MV-4-11 (cell line): ENCODE results near the gene MYLK.
A peak's percentile ranks its signal among the peaks of the same experiment; 100 is the strongest.

ENCODE experiments used
- DNase-seq: peaks from one replicate; lab custom pipeline; 2025; lab: John Stamatoyannopoulos, UW

The MYLK gene

GRCh38 chr3:123791417-123791816 is 92.7 kb downstream of the MYLK start:
- DNase-seq: no peak

DNA sequence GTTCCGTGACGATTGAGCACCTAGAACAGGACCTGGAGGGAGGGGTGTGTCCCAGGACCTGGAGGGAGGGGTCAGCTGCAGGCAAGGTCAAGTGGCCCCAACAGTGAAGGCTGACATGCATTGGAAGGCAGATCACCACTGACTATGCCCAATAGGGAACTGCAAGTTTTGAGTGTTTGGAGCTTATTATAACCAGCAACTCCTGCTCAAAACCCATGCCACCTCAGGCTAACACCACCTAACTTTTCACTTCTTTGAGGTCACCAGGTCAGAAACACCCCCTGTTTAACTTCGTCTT is 93.1 kb downstream of the MYLK start:
- no peak for DNase-seq

GRCh38 chr3:123790254-123791072 is 93.7 kb downstream of the MYLK start:
- DNase-seq: peak; percentile 19

DNA sequence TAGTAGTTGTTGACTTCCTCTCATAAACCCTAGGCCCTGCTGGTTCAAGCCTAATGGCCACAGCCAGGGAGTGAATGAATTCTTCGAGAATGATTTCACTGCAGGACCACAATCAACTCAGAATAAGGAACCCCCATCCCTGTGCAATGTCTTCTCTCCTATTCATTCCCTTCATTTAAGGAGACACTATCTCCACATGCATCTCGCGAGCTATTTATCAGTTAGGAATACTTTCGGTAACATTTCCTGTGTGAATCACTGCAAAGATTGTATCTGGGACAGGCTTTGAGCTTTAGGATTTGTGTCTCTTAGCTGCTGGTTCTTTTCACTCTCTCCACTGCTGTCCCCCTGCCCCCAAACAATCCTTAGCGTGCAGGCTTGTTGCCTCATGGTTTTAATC is 94.4 kb downstream of the MYLK start:
- DNase-seq: no peak

DNA sequence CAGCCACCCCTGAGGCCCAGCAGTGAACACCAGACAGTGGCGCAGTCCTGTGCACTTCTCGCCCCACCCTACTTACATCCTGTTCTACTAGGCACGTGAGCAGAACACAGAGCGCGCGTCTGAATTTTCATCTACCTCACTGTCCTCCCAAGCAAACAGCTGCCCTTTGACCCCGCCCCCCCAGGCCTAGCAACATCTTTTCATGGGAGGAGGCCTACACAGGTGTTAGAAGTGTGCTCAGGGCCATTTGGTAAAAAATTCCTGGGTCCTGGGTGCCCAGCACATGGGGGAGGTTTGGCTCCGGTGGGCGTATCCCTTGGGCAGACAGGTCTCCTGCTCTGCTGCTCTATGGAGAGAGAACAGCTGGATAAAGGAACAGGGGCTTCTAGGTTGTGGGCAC is 95.0 kb downstream of the MYLK start:
- DNase-seq: no peak

DNA sequence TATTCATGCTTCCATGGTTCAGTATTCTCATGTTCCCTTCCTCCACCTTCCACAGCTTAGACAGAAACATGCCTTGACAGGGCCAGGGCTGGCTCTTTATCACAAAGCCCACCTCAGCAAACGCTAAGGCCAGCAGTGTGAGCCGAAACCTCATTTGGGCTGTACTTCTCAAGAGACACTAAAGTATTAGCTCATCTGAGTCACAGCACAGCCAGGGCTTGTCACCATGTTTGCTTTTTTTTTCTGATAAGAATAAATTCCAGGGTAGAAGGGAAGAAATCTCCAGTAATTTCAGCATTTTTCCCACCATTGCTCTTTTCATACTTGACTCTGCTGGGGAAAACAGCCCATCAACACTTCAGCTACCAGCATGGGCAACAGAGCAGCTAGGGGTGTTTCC is 95.4 kb downstream of the MYLK start:
- DNase-seq: no peak

GRCh38 chr3:123787133-123787532 is 97.0 kb downstream of the MYLK start:
- DNase-seq: no peak

DNA sequence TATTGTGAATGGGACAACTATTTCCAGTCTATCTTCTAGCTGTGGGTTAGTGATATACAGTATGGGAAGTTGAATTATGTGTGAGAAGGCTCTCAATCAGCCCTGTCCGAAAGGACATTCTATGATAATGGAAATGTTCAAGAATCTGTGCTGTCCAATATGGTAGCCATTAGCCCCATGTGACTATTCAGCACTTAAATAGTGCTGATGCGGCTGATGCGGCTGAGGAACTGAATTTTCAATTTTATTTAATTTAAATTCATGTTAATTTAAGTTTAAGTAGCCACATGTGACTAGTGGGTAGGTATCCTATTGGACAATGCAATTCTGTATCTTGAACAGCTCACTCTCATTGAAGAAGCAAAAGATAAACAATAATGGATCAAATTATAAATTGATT is 98.5 kb downstream of the MYLK start:
- DNase-seq: no peak

DNA sequence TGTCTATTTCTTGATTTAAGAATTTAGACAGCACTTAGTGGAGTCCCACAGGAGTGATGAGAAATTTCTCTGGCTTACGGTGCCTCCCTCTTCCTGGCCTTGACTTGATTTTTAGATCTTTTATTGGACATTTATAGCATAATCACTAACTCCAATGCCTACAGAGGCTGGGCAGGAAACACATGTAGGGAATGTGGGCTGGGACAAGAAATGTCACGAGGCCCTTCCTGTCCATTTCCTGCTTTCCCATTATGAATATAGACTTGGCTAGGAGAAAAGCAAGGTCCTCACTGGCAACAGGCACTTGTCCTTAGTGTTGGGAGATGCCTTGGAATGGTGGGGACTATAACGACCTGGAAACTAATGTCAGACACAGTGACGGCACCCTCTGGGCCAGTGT is 100.3 kb downstream of the MYLK start:
- DNase-seq: no peak

DNA sequence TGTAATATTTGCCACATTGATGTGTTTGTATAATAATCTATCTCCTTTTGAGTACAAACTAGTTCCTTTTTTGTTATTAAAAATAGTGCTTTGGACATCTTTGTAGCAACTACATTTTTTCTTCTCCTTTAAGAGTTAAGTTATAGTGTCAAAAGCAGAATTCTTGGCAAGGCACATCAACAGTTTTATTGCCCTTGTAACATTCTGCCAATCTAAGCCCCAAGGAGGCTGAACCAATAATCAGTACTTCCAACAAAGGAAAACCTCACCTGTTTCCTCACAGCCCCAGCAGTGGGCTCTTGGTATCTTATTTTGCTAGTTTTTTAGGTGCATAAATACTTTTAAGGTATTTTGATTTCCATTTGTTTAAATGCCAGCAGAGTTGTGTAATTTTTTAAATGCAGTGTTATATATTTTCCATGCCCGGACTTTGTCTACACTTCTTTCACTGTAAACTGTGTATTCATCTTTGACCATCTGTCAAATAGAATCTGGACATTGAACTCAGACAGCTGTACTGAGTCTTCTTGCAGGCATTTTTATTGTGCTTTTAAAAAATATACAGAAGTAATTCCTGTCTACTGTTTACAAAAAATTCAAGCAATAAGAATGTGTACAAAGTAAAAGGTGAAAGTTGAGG is 101.0 kb downstream of the MYLK start:
- DNase-seq: peak; percentile 16

DNA sequence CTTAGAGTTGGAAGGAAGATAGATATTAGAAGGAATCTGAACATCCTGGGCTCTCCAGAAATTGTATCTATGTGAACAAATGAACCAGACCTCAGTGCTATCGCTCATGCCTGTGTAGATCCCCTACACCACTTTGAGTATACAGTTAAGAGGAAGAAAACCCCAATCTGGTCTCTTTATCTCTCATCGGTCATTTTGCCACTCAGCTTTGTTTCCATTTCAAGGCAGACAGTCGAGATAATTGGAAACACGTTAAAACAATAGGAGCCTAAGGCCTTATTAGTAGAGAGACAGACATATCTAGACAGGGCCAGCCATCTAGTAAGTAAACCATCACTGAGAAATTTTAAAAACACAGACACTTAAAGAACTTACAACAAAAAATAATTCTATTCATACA is 101.6 kb downstream of the MYLK start:
- DNase-seq: no peak

DNA sequence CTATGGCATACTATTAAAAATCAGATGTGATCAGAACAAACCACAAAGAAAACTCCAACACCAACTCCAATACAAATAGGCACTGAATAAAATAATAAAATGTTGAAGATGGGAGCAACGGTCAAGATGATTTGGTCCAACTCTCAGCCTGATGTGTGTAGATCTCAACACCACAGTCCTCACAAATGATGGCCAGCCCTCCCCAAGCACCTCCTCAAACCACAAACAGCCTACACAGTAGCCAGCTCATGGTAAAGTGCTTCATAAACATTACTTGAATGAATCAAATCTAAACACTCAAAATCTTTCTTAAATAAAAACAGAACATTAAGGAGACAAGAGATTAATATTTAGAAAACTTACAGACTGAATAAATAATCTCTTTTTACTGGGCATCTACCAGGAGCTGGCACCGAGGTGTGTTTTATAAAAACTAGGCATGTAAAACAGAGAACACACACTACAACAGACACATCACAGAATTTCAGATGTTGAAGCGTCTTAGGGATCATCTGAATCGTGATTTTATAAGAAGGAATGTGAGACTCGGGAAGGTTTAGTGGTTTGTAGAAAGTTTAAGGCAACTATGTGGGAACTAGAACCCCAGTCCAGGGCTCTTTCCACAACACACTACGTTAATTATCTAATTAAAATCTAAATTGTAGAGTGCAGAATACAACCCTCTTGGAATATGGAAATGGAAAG is 102.4 kb downstream of the MYLK start:
- no peak for DNase-seq

DNA sequence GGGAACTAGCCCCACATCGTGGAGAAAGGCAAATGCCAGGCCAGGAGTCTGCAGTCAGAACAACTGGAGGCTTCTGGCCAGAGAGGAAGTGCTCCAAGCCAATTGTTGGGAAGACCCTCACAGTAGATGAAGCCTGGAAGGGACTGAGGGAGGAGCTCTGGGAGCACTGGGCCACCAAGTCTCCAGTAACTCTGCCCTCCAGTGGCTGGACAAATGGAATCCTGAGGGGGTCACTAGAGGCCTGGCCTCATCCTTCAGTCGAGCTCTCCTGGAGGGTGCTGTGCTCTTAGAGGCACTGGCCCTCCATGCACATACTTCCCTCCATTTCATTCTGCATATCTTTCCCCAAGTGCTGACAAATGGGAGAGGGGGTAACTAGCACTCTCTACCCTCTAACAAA is 103.0 kb downstream of the MYLK start:
- DNase-seq: no peak

- DNase-seq: no peak
These were observed 103.5 kb downstream of the MYLK start for GRCh38 chr3:123780656-123781055.

- no peak for DNase-seq
These were observed 104.4 kb downstream of the MYLK start for GRCh38 chr3:123779655-123780231.

DNA sequence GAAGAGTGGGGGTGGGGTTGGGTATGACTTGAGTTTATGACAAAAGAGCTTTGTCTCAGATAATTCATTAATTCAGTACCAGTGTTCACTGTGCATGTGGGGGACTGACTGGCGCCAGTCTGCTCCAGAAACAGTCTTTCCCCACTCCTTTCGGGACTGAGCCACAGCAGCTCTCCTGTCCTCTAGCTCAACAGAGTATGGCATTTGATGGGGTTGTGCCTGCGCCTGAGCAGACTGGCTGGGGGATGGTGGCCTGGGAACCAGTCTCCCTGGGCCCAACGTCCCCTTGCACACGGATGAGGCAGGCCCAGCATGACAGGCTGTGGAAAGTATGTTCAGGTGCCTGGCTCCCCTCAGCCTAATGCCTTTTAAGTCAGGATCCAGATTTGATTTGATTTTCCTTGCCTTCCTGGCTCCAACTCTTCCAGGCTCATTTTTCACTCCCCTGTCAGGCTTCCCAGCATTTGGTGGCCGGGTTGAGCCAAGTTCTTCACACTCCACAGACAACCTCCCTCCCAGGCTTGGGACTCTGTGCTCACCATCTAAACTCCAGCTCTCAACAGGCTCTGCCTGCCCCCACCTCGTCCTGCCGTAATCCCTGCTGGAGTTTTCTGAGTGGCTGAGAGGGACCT is 105.0 kb downstream of the MYLK start:
- no peak for DNase-seq

GRCh38 chr3:123778525-123778924 is 105.6 kb downstream of the MYLK start:
- no peak for DNase-seq

DNA sequence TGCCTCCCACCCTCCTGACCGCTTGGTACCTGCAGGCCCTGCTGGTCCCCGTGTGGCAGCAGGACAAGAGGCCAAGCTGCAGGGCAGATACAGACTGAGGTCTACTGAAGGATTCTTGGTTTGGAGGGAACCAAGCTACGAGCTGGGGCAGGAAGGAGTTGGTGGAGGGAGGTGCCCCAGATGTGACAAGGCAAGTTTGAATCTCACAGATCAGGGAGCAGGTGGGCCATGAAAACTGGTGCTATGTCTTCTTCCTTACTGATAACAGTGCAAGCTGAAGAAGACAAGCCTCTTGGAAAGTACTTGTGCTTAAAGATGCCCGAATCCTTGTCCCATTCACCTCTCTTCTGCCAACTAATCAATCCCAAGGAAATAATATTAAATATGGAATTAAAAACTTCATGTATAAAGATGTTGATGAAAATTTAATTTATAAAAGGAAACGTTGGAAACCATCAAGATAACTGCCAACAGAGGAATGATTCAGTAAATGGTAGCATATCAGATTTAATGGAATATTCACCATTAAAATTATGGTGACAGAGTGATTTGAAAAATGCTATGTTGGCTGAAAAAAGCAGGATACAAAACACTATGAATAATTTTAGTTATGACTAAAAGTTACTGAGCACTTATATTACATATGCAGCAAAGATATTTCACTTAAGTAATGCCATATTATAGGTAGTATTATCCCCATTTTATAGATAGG is 107.9 kb downstream of the MYLK start:
- DNase-seq: no peak

GRCh38 chr3:123774474-123774873 is 109.7 kb downstream of the MYLK start:
- DNase-seq: no peak

GRCh38 chr3:123773681-123774431 is 110.3 kb downstream of the MYLK start:
- no peak for DNase-seq

GRCh38 chr3:123769356-123769743 is 114.8 kb downstream of the MYLK start:
- DNase-seq: no peak
